Measurements from ENCODE around the gene NPR2.

DNA sequence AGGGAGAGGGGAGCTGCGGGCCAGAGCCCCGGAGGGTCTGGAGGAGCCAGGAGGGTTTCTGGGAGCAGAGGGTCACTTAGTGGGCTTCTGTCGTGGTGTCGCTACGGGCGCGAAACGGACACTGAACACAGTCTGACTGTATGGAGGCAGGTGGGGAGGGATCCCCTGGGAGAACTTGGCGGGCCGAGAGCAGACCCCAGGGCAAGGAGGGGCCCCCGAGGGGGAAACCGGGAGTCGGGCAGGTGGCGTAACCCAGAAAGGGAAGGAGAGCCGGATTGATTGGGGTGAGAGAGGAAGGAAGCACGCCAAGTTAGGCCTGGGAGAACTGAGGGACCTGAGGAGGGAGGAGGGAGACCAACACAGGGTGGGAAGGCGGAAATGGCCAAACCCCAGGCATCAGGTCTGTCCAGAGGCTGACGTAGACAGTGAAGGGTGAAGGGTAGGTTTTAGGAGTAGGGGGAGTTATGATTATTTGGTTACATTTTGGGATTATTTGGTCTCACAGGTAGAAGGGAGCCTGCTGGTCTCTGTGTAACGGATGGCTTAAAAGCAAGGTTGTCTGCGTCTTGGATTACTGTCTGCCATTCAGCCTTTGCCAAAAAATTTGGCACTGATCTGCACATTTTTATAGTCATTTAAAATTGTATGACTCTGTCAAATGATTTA is 34.0 kb upstream of the NPR2 start:
- TF ChIP-seq, protein P1, sequence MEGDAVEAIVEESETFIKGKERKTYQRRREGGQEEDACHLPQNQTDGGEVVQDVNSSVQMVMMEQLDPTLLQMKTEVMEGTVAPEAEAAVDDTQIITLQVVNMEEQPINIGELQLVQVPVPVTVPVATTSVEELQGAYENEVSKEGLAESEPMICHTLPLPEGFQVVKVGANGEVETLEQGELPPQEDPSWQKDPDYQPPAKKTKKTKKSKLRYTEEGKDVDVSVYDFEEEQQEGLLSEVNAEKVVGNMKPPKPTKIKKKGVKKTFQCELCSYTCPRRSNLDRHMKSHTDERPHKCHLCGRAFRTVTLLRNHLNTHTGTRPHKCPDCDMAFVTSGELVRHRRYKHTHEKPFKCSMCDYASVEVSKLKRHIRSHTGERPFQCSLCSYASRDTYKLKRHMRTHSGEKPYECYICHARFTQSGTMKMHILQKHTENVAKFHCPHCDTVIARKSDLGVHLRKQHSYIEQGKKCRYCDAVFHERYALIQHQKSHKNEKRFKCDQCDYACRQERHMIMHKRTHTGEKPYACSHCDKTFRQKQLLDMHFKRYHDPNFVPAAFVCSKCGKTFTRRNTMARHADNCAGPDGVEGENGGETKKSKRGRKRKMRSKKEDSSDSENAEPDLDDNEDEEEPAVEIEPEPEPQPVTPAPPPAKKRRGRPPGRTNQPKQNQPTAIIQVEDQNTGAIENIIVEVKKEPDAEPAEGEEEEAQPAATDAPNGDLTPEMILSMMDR (IDR thresholded peaks at IDR 0.05), result no peak
- TF ChIP-seq POLR2A (IDR thresholded peaks at IDR 0.05), result no peak
